ENCODE measurements around the gene AGAP5. TPM values are rescaled to one million over a fixed set of nuclear protein-coding genes. Genes with fewer than 3 reads are reported as not detected.
"Not testable (repeated sequence)": the region's sequence is repeated elsewhere in the genome, so short reads cannot be mapped to it uniquely, and the experiment has no call there.

Gene AGAP5
- total and polyA plus RNA-seq, 9 of the 15 experiments (the other 6 are each of a cell fraction or from before 2014, with no cell fraction given), result 0.32 to 7.5 (median 5.3) TPM

- TF ChIP-seq CBFA2T2 (conservative IDR thresholded peaks at IDR 0.05) (peak; percentile 65), DPF2 (IDR thresholded peaks at IDR 0.05) (peak; percentile 77), FOXK2 (conservative IDR thresholded peaks at IDR 0.05 in 1 of 2, IDR thresholded peaks at IDR 0.05 in 1 of 2; ENCODE audit: low read depth in 2 of 2) (peak in 1 of 2 experiments; percentile 53; a peak in 1 of 4 replicates), CBFA2T3 (IDR thresholded peaks at IDR 0.05) (peak; percentile 69), JUND (IDR thresholded peaks at IDR 0.05; ENCODE audit: borderline replicate concordance, low read depth, low read length) (peak; percentile 57; the same call in 1 of the 2 replicates), JUND (tag; IDR thresholded peaks at IDR 0.05; ENCODE audit: borderline replicate concordance, low read depth, low read length) (peak; percentile 23; the same call in 1 of the 3 replicates)
These were observed 16.0 kb upstream of the AGAP5 start (continued) for GRCh38 chr10:73713912-73714311.

GRCh38 chr10:73711683-73712082, 13.8 kb upstream of the AGAP5 start:
- H3K9me3 ChIP-seq (replicated peaks; ENCODE audit: control insufficient read depth, insufficient read depth, low read depth, low read length); DNase-seq (ENCODE audit: extremely low read depth in 1 of 4, low spot score in 3 of 4); H4K20me1 ChIP-seq (replicated peaks; ENCODE audit: control insufficient read depth, insufficient read depth, low read length); H3K27ac ChIP-seq (ENCODE audit: extremely low read depth, low read depth, low read length); H3K79me2 ChIP-seq (ENCODE audit: control insufficient read depth, insufficient read depth, low read length); H3K9ac ChIP-seq (ENCODE audit: insufficient read depth in 1 of 2, low read depth in 2 of 2, low read length in 2 of 2); ATAC-seq; intact Hi-C loops (cut with micrococcal nuclease); H2AFZ ChIP-seq (ENCODE audit: low read depth, low read length); BruUV-seq (replicated peaks); H3K9me1 ChIP-seq (ENCODE audit: control insufficient read depth, insufficient read depth, low read length); H3K4me3 ChIP-seq; H3K4me2 ChIP-seq (ENCODE audit: insufficient read depth, low read length); FAIRE-seq; in situ Hi-C loops (cut with MboI); H3K27me3 ChIP-seq (ENCODE audit: control insufficient read depth in 2 of 2, insufficient read depth in 2 of 2, low read length in 2 of 2); POLR2A ChIA-PET; CTCF ChIA-PET (ENCODE audit: low intra/inter-chr PET ratio): not testable (repeated sequence)
- 92% methylated on average over 5 of the region's 5 CpGs for WGBS (ENCODE audit: insufficient coverage, low coverage, missing lambda C conversion rate)
- Histone ChIP-seq H3K36me3 (ENCODE audit: control insufficient read depth, insufficient read depth, low read length) (peaks cover 34% of the 10 kb centered on the region), H3K4me1 (replicated peaks in 1 of 2; ENCODE audit: control insufficient read depth in 2 of 2, insufficient read depth in 2 of 2, low read length in 2 of 2) (peaks cover 9 to 13% of the 10 kb centered on the region in 2 experiments; a peak in 4 of 5 replicates)
